Glomerular visceral epithelial cell (primary cell): ENCODE measurements around the gene CMAS.
"Not testable (repeated sequence)": the region's sequence is repeated elsewhere in the genome, so short reads cannot be mapped to it uniquely, and the experiment has no call there.

Experiments used
- DNase-seq: peaks from one replicate; pipeline ENCODE4 v3.0.0-alpha.2; 2016; ENCODE audit errors: extremely low spot score

CMAS gene

GRCh38 chr12:22047494-22047893, 1.5 kb downstream of the CMAS start:
- DNase-seq: no peak

DNA sequence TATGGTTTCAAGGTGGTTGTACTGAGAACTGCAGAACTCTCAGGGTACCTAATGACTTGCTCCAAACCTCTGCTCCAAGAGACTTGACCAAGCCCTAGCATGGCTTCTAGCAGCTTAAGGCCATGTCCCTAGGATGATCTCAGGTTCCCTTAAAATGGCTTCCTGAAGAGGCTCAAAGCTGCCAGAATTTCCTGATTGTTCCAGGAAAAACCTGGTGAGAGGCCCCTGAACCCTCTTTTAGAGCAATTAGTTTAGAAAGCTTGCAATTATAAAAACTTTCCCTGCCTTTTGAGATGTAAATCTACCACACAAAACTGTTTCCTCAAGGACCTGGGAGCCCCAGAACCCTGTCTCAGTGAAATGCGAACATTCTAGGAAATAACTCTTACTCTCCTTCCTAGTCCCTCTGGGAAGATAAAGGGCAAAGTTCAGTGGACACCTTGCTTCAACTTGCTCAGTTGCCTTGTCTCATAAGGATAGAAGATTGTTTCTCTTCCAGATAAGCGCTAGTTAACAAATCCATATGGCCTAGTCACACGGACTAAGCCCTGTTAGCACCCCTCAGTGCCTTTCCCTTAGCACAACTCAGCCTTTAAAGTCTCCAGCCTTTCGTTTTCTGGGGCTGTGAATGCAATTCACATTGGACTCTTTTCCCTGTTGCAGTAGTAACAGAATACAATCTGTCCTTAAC, 2.5 kb downstream of the CMAS start:
- DNase-seq: no peak

- DNase-seq: no peak
Observed at GRCh38 chr12:22050078-22050477, 4.1 kb downstream of the CMAS start.

DNA sequence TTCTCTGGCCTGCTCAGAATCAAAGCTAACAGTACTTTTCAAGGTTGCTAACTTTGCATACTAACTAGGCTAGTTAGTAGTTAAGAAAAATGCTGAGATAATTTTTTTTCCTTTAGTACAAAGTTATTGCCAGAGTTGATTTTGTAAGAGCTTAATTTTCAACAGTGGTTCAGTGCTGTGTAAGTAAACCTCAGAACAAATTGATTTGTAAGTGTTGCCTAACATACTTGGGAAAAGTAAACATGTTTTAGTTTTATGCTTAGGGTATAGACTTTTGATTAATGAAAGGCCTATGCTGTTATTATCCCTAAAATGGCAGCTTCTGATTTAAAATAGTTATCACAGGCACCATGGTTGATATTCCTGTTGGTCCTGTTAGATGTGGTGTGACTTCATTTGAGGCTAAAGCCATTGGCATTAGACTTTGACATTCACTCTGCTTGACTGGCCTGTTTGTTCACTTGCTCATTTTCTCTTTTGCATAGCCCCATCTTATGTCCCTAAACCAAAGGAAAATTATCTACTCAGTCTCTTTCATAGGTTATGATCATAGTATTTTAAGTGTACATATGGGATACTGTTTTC, 5.2 kb downstream of the CMAS start:
- DNase-seq: no peak

DNA sequence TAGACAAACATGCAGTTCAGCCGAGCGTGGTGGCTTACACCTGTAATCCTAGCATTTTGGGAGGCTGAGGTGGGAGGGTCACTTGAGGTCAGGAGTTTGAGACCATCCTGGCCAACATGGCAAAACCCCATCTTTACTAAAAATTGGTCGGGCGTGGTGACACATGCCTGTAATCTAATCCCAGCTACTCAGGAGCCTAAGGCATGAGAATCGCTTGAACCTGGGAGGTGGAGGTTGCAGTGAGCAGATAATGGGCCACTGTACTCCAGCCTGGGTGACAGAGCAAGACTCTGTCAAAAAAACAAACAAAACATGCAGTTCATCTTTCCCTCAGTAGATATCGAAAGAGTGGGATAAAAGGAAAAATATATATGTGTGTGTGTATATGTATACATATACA, 7.0 kb downstream of the CMAS start:
- not testable (repeated sequence) for DNase-seq

DNA sequence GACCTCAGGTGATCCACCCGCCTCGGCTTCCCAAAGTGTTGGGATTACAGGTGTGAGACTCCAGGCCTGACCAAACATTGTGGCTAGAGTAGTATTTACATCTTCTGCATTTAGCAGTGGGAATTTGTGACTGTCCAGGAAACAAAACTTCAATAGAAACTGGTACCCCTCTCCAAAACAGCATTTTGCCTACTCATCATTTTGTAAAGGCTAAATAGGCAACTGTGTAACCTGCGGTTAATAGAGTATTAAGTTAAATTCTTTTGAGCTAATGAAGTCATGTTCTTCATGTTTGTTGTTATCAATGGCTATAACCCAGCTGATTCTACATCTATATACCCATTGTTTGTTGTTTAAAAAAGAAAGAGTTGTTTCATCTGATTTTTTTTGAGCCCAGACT, 8.1 kb downstream of the CMAS start:
- DNase-seq: no peak

DNA sequence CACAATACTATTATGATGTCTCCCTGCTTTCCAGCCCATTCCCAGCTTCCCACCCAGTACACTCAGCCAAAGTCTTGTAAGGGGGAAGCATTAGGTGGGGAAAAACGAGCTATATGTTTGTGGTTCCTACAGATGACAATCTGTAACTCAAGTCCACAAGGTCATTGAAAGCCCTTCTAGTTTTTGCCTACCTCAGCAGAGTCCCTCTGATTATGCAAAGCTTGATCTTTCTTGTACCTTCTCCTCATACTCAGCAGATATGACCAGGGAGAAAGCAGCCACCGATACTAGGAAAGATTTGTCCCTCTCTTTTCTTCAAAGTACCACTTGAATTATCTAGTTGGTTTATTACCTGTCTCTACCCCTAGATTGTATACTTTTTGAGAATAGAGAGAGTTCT, 10.6 kb downstream of the CMAS start:
- DNase-seq: no peak

DNA sequence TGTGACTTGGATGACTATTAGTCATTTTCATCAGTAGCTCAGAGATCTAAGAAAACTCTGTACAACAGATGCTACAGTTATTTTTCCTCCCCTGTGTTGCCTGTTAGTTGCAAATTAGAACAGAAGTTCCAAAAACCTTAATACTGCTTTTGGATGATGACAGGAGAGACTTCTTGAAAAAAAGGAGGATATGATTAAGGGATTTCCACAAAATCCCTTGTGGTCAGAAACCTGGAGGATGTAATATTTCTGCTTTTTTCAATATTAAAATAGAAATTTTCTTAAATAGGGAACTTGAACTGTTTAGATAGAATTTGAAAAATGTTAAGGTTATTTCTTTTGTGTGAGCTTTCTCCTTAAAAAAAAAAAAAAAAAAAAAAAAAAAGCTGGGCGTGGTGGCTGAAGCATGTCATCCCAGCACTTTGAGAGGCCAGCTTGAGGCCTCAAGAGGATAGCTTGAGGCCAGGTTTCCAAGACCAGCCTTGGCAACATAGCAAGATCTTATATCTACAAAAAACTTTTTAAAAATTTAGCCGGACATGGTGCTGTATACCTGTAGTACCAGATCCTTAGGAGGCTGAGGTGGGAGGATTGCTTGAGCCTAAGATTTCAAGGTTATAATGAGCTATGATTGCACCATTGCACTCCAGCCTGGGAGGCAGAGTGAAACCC, 14.1 kb downstream of the CMAS start:
- no peak for DNase-seq

- DNase-seq: no peak
Observed at GRCh38 chr12:22064968-22065367, 18.9 kb downstream of the CMAS start.

DNA sequence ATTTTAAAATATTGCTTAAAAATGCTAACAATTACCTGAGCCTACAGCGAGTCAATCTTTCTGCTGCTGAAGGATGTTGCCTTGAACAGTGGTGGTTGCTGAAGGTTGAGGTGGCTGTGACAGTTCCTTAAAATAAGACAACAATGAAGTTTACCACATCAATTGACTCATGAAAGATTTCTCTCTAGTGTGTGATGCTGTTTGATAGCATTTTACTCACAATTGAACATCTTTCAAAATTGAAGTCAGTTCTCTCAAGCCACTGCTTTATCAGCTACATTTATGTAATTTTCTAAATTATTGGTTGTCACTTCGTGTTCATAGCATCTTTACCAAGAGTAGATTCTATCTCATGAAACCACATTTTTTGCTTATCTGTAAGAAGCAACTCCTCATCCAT, 20.3 kb downstream of the CMAS start:
- no peak for DNase-seq

GRCh38 chr12:22069851-22070250, 23.8 kb downstream of the CMAS start:
- DNase-seq: no peak

GRCh38 chr12:22082190-22082701, 36.2 kb downstream of the CMAS start:
- no peak for DNase-seq

DNA sequence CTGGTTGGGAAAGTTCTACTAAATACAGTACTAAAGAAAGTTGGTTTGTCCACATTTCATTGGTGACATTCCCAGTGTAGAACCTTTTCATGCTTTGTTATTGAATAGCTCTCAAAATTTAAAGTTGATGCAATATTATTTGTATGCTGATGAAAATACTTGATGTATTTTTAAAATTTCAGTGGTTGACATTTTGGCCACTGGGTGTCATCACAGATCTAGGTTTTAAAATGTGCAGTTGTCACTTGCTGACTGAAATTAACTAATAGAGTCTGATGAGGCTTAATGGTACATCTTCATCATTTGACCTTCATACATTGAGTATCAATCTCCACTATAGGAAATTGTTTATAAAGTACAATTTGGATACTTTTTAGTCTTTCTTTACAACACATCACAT, 37.1 kb downstream of the CMAS start:
- DNase-seq: peak; percentile 41

- no peak for DNase-seq
Observed at GRCh38 chr12:22084852-22085251, 38.8 kb downstream of the CMAS start.

DNA sequence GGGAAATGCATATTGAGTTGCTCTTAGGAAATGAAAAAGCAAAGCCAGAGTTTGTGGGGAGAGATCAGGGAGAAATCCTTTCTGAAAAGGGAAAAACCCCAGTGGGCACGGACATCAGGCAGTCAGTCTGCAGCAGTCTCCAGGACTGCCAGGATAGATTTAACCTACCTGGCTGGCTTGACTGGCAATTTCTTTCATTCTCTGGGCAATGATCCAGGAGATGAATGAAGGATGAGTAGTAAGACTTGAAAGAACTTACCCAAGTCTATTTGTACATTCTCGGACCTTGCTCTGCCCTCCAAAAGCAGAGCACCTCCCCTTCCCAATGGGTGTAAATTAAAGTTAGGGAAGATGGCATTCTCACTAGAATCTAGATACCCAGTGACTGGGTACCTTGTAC, 42.9 kb downstream of the CMAS start:
- DNase-seq: no peak

DNA sequence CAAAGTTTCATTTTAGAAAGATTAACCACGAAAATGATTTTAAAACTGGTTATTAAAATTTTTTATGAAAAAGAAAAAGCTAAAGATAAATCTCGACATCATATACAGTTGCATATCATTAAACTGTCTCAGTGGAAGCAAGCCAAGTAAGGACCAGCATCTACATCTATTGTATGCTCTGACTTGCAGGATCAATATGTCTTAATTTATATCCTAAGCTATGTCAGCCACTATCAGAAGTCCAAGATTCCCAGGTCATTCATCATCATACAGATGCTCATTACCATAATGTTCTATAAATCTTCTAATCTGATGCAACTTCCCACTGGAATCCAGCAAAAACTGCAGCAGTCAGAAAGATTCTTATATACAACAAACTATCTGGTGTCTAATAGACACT, 43.5 kb downstream of the CMAS start:
- no peak for DNase-seq

DNA sequence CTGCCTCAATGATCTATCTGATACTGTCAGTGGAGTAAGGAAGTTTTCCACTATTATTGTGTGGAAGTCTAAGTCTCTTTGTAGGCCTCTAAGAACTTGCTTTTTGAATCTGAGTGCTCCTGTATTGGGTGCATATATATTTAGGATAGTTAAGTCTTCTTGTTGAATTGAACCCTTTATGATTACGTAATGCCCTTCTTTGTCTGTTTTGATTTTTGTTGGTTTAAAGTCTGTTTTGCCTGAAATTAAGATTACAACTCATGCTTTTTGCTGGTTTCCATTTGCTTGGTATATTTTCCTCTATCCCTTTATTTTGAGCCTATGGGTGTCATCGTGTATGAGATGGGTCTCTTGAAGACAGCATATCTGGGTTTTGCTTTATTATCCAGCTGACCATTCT, 53.0 kb downstream of the CMAS start:
- not testable (repeated sequence) for DNase-seq

DNA sequence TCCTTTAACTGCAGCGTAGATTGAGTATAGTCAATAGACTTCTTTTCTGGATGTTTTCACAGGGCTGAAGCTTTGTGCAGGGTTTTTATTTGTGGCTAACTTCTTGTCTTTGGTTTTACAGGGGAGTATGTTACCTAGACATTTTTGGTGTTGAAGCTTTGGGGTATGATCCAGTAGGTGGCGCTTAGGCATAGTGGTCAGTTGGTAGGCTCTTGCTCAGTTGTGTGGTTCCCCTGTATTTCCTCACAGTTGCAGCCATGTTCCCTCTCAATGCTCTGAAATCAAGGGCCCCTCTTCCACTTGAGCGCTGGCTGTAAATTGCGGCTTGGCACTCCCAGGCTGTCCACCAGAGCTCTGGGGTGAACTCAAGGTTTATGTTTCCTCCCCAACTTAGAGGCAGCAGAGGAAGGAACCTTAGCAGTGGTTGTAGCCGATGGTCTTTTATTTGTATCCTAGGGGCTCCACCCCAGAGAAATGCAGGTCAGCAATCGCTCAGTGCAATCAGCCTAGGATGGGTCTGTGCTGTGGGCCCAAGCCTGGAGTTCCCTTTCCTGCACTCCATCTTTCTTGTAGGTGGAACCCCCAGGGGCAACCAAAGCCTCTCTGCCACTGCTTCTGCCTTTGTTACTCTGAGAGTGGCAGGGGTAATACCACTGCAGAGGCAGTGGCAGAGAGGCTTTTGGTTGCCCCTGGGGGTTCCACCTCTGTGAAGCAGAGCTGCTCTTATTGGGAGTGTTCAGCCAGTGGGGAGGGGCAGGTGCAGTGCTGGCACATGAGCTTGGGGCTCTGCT, 55.1 kb downstream of the CMAS start:
- peak; percentile 54 for DNase-seq

DNA sequence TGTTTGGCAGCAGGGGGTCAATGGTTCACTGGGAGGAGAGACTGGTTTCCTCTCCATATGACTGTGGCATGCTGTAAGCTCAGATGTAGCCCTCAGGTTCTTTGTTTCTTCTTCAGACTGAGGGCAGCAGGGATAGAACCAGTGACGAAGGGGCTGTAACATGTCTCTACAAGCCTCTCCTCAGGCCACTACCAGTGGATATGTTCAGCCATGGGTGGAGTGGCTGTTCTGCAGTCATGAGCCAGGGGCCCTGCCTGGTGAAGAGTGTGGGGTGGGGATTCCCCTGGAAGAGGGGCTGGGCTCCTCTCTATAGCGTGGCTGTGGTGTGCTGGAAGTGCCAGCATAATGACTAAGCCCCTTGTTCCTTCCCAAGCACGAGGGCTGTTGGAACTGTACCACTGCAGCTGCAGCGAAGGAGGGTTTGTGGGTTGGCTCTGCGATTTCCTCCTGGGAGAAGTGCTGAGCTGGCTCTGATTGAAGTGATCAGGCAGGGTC, 55.8 kb downstream of the CMAS start:
- DNase-seq: peak; percentile 94

GRCh38 chr12:22103418-22103817, 57.4 kb downstream of the CMAS start:
- DNase-seq: no peak

- no peak for DNase-seq
Observed at GRCh38 chr12:22105542-22105941, 59.5 kb downstream of the CMAS start.

GRCh38 chr12:22110176-22110575, 64.2 kb downstream of the CMAS start:
- no peak for DNase-seq
